ENCODE results near the gene ANKS1A.
A peak's percentile ranks its signal among the peaks of the same experiment; 100 is the strongest.

ANKS1A gene

DNA sequence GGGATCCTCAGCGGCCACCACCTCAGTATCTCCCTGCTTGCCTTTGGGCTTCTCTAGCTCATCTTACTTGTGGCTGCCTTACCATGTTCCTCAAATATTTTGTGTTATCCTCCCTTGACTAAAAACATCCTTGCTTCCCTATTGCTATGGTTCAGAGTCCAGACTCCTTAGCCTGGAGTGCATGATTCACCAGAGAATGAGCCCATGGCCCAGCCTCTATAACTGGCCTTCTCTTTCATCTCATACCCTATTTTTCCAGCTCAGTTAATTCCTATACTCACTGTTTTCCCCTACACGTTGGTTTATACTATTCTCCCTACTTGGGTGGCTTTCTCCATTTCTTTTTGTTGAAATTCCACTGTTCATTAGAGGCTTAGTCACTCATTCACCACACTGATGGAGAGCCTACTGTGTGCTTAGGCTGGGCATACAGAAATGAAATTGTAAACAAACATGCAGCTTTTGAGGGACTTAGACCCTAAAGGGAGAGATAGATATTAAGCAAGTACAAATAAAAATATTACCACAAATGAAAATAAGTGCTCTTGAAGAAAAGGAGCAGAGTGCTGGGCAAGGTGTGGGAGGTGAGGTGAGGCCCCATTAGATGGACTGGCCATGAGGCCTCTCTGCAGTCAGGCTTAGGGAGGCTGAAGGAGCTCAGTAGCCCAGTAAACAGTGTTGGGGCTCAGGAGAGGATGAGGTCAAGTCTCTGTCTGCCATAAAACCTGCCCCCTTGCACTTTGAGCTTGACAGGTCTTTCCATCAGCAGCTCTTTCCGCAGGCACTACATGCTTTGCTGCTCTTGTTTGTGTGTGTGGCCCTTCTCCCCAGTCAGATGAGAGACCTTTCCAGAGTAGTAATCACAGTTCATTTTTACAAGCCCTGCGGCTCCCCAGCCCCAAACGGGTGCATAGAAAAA, 142.8 kb downstream of the ANKS1A start:
- 0 out of 2 replicates have a peak, but pooled peaks have one; percentile 5 for TF ChIP-seq ZNF530 (tag by site-specific recombination; IDR thresholded peaks at IDR 0.05; ENCODE audit: low read depth)
- TF ChIP-seq MEIS1 (CRISPR knock-in tag; IDR thresholded peaks at IDR 0.05; ENCODE audit: borderline replicate concordance), result no peak
- POLR2A ChIA-PET, result no interaction called here
- no peaks in the 10 kb centered on the region for H3K4me1 ChIP-seq (ENCODE audit: control insufficient read depth, insufficient read depth, low read length)
- H3K4me3 ChIP-seq (ENCODE audit: low read depth, low read length), result no peak overlapping the region
- no peak overlapping the region for H3K27ac ChIP-seq (ENCODE audit: extremely low read depth, low read depth, low read length)
- H3K36me3 ChIP-seq (ENCODE audit: control insufficient read depth in 2 of 2, insufficient read depth in 1 of 2, low read length in 2 of 2), result peaks cover 0 to 8% of the 10 kb centered on the region in 2 experiments; a peak in 1 of 3 replicates
- H3K9me3 ChIP-seq (ENCODE audit: control insufficient read depth, insufficient read depth, low read depth, low read length), result no peaks in the 10 kb centered on the region
- CTCF ChIA-PET, result interaction anchor here (0.6 kb wide), 1 partner anchor 58 kb away, joined by 3 read pairs; no protein-coding TSS in a partner anchor

- CTCF ChIA-PET, result interaction anchor here (0.8 to 0.9 kb wide), 3 partner anchors 10 to 879 kb away, joined by 3 to 4 read pairs (median 4); no protein-coding TSS in a partner anchor
- POLR2A ChIA-PET, result no interaction called here
- TF ChIP-seq SP3 (tag by site-specific recombination; IDR thresholded peaks at IDR 0.05), result no peak
- no peak for TF ChIP-seq PBX3 (CRISPR knock-in tag; IDR thresholded peaks at IDR 0.05)
- no peak for TF ChIP-seq SALL2 (tag by site-specific recombination; IDR thresholded peaks at IDR 0.05; ENCODE audit: borderline replicate concordance)
These were observed 144.6 kb downstream of the ANKS1A start for GRCh38 chr6:35033683-35034082.

DNA sequence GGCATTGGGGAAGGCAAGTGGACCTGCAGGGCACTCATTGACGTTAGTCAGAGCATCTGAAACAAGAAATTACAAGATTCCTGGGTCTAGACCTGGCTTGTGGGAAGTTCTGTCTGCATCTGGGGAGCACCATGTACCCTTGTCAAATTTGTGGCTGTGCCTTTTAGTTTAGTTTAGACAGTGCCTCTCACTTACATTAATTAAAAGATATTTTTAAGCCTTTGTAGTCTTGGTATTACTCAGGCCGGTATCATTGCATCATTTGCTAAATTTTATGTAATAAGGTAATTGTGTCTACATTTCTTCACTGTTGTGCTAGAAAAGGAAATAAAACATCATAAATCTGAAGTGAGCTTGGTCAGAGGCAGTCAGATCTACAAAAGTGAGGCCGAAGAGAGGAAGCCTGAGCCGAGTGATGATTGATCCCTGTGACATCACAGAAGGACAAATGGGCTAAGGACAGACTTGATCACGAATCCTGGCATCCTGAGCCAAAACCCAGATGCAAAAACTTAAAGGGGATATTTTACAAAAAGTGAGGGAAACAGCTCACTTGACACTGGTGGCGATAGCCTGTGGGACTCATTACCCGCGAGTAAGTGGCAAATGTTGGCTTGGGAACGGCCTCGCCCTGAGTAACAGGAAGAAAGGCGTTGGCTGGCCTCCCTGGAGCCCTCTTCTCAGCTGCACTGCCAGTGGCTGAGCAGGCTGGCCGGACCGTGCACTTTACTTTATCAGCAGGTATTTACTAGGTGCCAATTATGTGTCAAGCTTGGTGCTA, 145.5 kb downstream of the ANKS1A start:
- Histone ChIP-seq H3K27ac (ENCODE audit: extremely low read depth, low read depth, low read length) (no peak overlapping the region), H3K4me3 (ENCODE audit: low read depth, low read length) (no peak overlapping the region), H3K9me3 (ENCODE audit: control insufficient read depth, insufficient read depth, low read depth, low read length) (no peaks in the 10 kb centered on the region), H3K36me3 (ENCODE audit: control insufficient read depth in 2 of 2, insufficient read depth in 1 of 2, low read length in 2 of 2) (peaks cover 0 to 6% of the 10 kb centered on the region in 2 experiments; a peak in 2 of 3 replicates), H3K4me1 (ENCODE audit: control insufficient read depth, insufficient read depth, low read length) (no peaks in the 10 kb centered on the region)
- CTCF ChIA-PET, result interaction anchor here (0.8 kb wide), 1 partner anchor 47 kb away, joined by 3 read pairs; no protein-coding TSS in a partner anchor
- POLR2A ChIA-PET, result no interaction called here
- TF ChIP-seq OVOL3 (tag by site-specific recombination; IDR thresholded peaks at IDR 0.05) (no peak), ZNF133 (tag by site-specific recombination; IDR thresholded peaks at IDR 0.05) (no peak), ZNF350 (tag by site-specific recombination; IDR thresholded peaks at IDR 0.05) (no peak), ZNF501 (tag by site-specific recombination; IDR thresholded peaks at IDR 0.05) (no peak), ZNF18 (tag by site-specific recombination; IDR thresholded peaks at IDR 0.05) (no peak), SETDB1 (IDR thresholded peaks at IDR 0.05; ENCODE audit: insufficient read length, low read length) (no peak), ZNF544 (tag by site-specific recombination; IDR thresholded peaks at IDR 0.05) (no peak), ZNF664 (tag by site-specific recombination; IDR thresholded peaks at IDR 0.05) (no peak), PRDM6 (tag by site-specific recombination; IDR thresholded peaks at IDR 0.05) (no peak), ZNF654 (tag by site-specific recombination; IDR thresholded peaks at IDR 0.05; ENCODE audit: low read depth) (no peak), ZNF639 (tag by site-specific recombination; IDR thresholded peaks at IDR 0.05) (no peak)
- TF ChIP-seq, protein P1, sequence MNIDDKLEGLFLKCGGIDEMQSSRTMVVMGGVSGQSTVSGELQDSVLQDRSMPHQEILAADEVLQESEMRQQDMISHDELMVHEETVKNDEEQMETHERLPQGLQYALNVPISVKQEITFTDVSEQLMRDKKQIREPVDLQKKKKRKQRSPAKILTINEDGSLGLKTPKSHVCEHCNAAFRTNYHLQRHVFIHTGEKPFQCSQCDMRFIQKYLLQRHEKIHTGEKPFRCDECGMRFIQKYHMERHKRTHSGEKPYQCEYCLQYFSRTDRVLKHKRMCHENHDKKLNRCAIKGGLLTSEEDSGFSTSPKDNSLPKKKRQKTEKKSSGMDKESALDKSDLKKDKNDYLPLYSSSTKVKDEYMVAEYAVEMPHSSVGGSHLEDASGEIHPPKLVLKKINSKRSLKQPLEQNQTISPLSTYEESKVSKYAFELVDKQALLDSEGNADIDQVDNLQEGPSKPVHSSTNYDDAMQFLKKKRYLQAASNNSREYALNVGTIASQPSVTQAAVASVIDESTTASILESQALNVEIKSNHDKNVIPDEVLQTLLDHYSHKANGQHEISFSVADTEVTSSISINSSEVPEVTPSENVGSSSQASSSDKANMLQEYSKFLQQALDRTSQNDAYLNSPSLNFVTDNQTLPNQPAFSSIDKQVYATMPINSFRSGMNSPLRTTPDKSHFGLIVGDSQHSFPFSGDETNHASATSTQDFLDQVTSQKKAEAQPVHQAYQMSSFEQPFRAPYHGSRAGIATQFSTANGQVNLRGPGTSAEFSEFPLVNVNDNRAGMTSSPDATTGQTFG (tag by site-specific recombination; IDR thresholded peaks at IDR 0.05; ENCODE audit: borderline replicate concordance), result no peak
- TF ChIP-seq, protein P2, sequence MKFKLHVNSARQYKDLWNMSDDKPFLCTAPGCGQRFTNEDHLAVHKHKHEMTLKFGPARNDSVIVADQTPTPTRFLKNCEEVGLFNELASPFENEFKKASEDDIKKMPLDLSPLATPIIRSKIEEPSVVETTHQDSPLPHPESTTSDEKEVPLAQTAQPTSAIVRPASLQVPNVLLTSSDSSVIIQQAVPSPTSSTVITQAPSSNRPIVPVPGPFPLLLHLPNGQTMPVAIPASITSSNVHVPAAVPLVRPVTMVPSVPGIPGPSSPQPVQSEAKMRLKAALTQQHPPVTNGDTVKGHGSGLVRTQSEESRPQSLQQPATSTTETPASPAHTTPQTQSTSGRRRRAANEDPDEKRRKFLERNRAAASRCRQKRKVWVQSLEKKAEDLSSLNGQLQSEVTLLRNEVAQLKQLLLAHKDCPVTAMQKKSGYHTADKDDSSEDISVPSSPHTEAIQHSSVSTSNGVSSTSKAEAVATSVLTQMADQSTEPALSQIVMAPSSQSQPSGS (tag by site-specific recombination; IDR thresholded peaks at IDR 0.05; ENCODE audit: low read depth), result no peak

More at GRCh38 chr6:35033683-35034082, 144.6 kb downstream of the ANKS1A start:
- H3K4me1 ChIP-seq (ENCODE audit: control insufficient read depth, insufficient read depth, low read length), result no peaks in the 10 kb centered on the region
- no peaks in the 10 kb centered on the region for H3K9me3 ChIP-seq (ENCODE audit: control insufficient read depth, insufficient read depth, low read depth, low read length)
- H3K36me3 ChIP-seq (ENCODE audit: control insufficient read depth in 2 of 2, insufficient read depth in 1 of 2, low read length in 2 of 2), result peaks cover 0 to 6% of the 10 kb centered on the region in 2 experiments; a peak in 2 of 3 replicates
- no peak overlapping the region for H3K27ac ChIP-seq (ENCODE audit: extremely low read depth, low read depth, low read length)
- H3K4me3 ChIP-seq (ENCODE audit: low read depth, low read length), result no peak overlapping the region

Data from HEK293 (cell line).